Measurements from ENCODE around the gene PPIH. TPM values are rescaled to one million over a fixed set of nuclear protein-coding genes. Genes with fewer than 3 reads are reported as not detected.

Gene PPIH
- total and polyA plus RNA-seq, 4 donors = 7.9 to 16.3 (median 13.0) TPM

GRCh38 chr1:42613803-42614131 is 44.5 kb upstream of the PPIH start:
- Histone ChIP-seq H3K9me3 (ENCODE audit: control insufficient read depth in 4 of 4, low read length in 3 of 4) (no peaks in the 10 kb centered on the region), H3K27ac (ENCODE audit: low read depth in 1 of 2, low read length in 2 of 2) (no peak overlapping the region), H3K27me3 (ENCODE audit: control insufficient read depth in 4 of 4, insufficient read depth in 4 of 4, low read length in 3 of 4) (no peaks in the 10 kb centered on the region), H3K9ac (ENCODE audit: low read depth in 1 of 2, low read length in 2 of 2) (no peak overlapping the region), H3K4me1 (ENCODE audit: control insufficient read depth in 4 of 4, insufficient read depth in 4 of 4, low read length in 3 of 4) (no peaks in the 10 kb centered on the region), H3K36me3 (ENCODE audit: control insufficient read depth in 4 of 4, insufficient read depth in 3 of 4, low read depth in 1 of 4, low read length in 3 of 4) (no peaks in the 10 kb centered on the region), H3K4me3 (ENCODE audit: low read depth in 1 of 3, low read length in 3 of 3) (no peak overlapping the region)
- TF ChIP-seq RAD21 (IDR thresholded peaks at IDR 0.05) (no peak), TAF1 (conservative IDR thresholded peaks at IDR 0.05) (no peak), FOXA1 (IDR thresholded peaks at IDR 0.05) (no peak), HNF4A (conservative IDR thresholded peaks at IDR 0.05) (no peak)
- WGBS = 94% methylated on average over 4 of the region's 4 CpGs
- DNase-seq (ENCODE audit: low spot score) = no peak

- H3K9me3 ChIP-seq (ENCODE audit: control insufficient read depth in 4 of 4, low read length in 3 of 4) = no peaks in the 10 kb centered on the region
- no peak for TF ChIP-seq HNF4G (IDR thresholded peaks at IDR 0.05)
- TF ChIP-seq FOXA2 (IDR thresholded peaks at IDR 0.05) = no peak
- no peak for TF ChIP-seq RAD21 (IDR thresholded peaks at IDR 0.05)
- no peak for TF ChIP-seq ZBTB33 (IDR thresholded peaks at IDR 0.05)
- TF ChIP-seq REST (IDR thresholded peaks at IDR 0.05) = no peak
- TF ChIP-seq MAX (IDR thresholded peaks at IDR 0.05) = no peak
- TF ChIP-seq ATF3 (IDR thresholded peaks at IDR 0.05) = no peak
- no peak for TF ChIP-seq CTCF (IDR thresholded peaks at IDR 0.05; ENCODE audit: low read depth, low read length, missing input control)
- TF ChIP-seq NR2F2 (IDR thresholded peaks at IDR 0.05) = no peak
- TF ChIP-seq YY1 (IDR thresholded peaks at IDR 0.05) = no peak
- no peak for TF ChIP-seq SP1 (IDR thresholded peaks at IDR 0.05)
- no peak for TF ChIP-seq EGR1 (IDR thresholded peaks at IDR 0.05; ENCODE audit: low read depth in 2 of 2)
- TF ChIP-seq JUND (IDR thresholded peaks at IDR 0.05) = no peak
- no peak for TF ChIP-seq HNF4A (conservative IDR thresholded peaks at IDR 0.05)
- no peak for TF ChIP-seq TAF1 (conservative IDR thresholded peaks at IDR 0.05)
- no peak overlapping the region for H3K27ac ChIP-seq (ENCODE audit: low read depth in 1 of 2, low read length in 2 of 2)
- no peaks in the 10 kb centered on the region for H3K36me3 ChIP-seq (ENCODE audit: control insufficient read depth in 4 of 4, insufficient read depth in 3 of 4, low read depth in 1 of 4, low read length in 3 of 4)
- no peak overlapping the region for H3K9ac ChIP-seq (ENCODE audit: low read depth in 1 of 2, low read length in 2 of 2)
- peaks cover 0 to 5% (median under 1%) of the 10 kb centered on the region in 4 donors for H3K4me1 ChIP-seq (ENCODE audit: control insufficient read depth in 4 of 4, insufficient read depth in 4 of 4, low read length in 3 of 4)
- no peak for DNase-seq (ENCODE audit: low spot score)
- no peak overlapping the region for H3K4me3 ChIP-seq (ENCODE audit: low read depth in 1 of 3, low read length in 3 of 3)
- WGBS = 80% methylated on average over 2 of the region's 2 CpGs
- no peaks in the 10 kb centered on the region for H3K27me3 ChIP-seq (ENCODE audit: control insufficient read depth in 4 of 4, insufficient read depth in 4 of 4, low read length in 3 of 4)
Measured at GRCh38 chr1:42618866-42619265, 39.4 kb upstream of the PPIH start.

Measured in liver (tissue), 9 donors.